WTC11 (cell line): Measurements from ENCODE around the gene NANOS2. TPM values are rescaled to one million over a fixed set of nuclear protein-coding genes. Genes with fewer than 3 reads are reported as not detected.

Source experiments
- EMX1 ChIP-seq: fragments of 250-450 bp; sonication (Bioruptor Pico); IDR thresholded peaks from 2 replicates; pipeline ENCODE4 v1.8.0; 2021; ENCODE audit warnings: mild to moderate bottlenecking
- IRF2 ChIP-seq: sonication (generic); formaldehyde crosslinking; IDR thresholded peaks from 2 replicates; pipeline ENCODE4 v1.8.0; 2022; ENCODE audit warnings: low read depth, missing genetic modification reagents, borderline replicate concordance
- MYBL2 ChIP-seq: sonication (generic); formaldehyde crosslinking; IDR thresholded peaks from 2 replicates; pipeline ENCODE4 v1.8.1; 2023; ENCODE audit warnings: mild to moderate bottlenecking, moderate library complexity, missing genetic modification reagents
- NR3C1 ChIP-seq: sonication (generic); formaldehyde crosslinking; conservative IDR thresholded peaks from 2 replicates; pipeline ENCODE4 v1.8.1; 2023; ENCODE audit warnings: low read depth, mild to moderate bottlenecking, missing genetic modification reagents
- SMAD3 ChIP-seq: sonication (generic); formaldehyde crosslinking; IDR thresholded peaks from 2 replicates; pipeline ENCODE4 v1.8.0; 2022; ENCODE audit warnings: missing genetic modification reagents, mild to moderate bottlenecking, borderline replicate concordance
- SMAD4 ChIP-seq: sonication (generic); formaldehyde crosslinking; IDR thresholded peaks from 2 replicates; pipeline ENCODE4 v1.8.0; 2022; ENCODE audit warnings: mild to moderate bottlenecking, missing genetic modification reagents
- ZNF138 ChIP-seq: sonication (generic); formaldehyde crosslinking; conservative IDR thresholded peaks from 2 replicates; pipeline ENCODE4 v1.8.1; 2022; ENCODE audit warnings: mild to moderate bottlenecking, moderate library complexity, missing genetic modification reagents
- ZNF219 ChIP-seq: sonication (generic); formaldehyde crosslinking; IDR thresholded peaks from 2 replicates; pipeline ENCODE4 v1.8.0; 2023; ENCODE audit warnings: missing genetic modification reagents, mild to moderate bottlenecking, borderline replicate concordance
- ZNF263 ChIP-seq: sonication (generic); formaldehyde crosslinking; IDR thresholded peaks from 2 replicates; pipeline ENCODE4 v1.8.1; 2022; ENCODE audit warnings: low read depth, mild to moderate bottlenecking, moderate library complexity, missing genetic modification reagents
- total RNA-seq: library from RNA; stranded (reverse); gene quantifications from 3 replicates; pipeline ENCODE4 v1.2.3, GENCODE V29; 2021
- TF ChIP-seq, protein P1 (sequence below): sonication (generic); formaldehyde crosslinking; IDR thresholded peaks from 2 replicates; pipeline ENCODE4 v1.8.1; 2022; ENCODE audit warnings: low read depth, missing genetic modification reagents, borderline replicate concordance
- TF ChIP-seq, protein P2 (sequence below): sonication (generic); formaldehyde crosslinking; IDR thresholded peaks from 2 replicates; pipeline ENCODE4 v1.8.0; 2023; ENCODE audit warnings: missing genetic modification reagents, mild to moderate bottlenecking, borderline replicate concordance
- TF ChIP-seq, protein P3 (sequence below): sonication (generic); formaldehyde crosslinking; IDR thresholded peaks from 2 replicates; pipeline ENCODE4 v1.8.0; 2022; ENCODE audit warnings: mild to moderate bottlenecking, missing genetic modification reagents
- TF ChIP-seq, protein P4 (sequence below): sonication (generic); formaldehyde crosslinking; IDR thresholded peaks from 2 replicates; pipeline ENCODE4 v1.8.0; 2022; ENCODE audit warnings: missing genetic modification reagents
- TF ChIP-seq, protein P5 (sequence below): sonication (generic); formaldehyde crosslinking; IDR thresholded peaks from 2 replicates; pipeline ENCODE4 v1.8.0; 2023; ENCODE audit warnings: mild to moderate bottlenecking, missing genetic modification reagents
- TF ChIP-seq, protein P6 (sequence below): sonication (generic); formaldehyde crosslinking; IDR thresholded peaks from 2 replicates; pipeline ENCODE4 v1.8.1; 2022; ENCODE audit warnings: low read depth, mild to moderate bottlenecking, moderate library complexity, missing genetic modification reagents, borderline replicate concordance
- TF ChIP-seq, protein P7 (sequence below): sonication (generic); formaldehyde crosslinking; IDR thresholded peaks from 2 replicates; pipeline ENCODE4 v1.8.0; 2022; ENCODE audit warnings: mild to moderate bottlenecking, missing genetic modification reagents
- TF ChIP-seq, protein P8 (sequence below): sonication (generic); formaldehyde crosslinking; IDR thresholded peaks from 2 replicates; pipeline ENCODE4 v1.8.1; 2023; ENCODE audit warnings: mild to moderate bottlenecking, missing genetic modification reagents, borderline replicate concordance

Gene NANOS2
- total RNA-seq, 1 experiment from 2014 or later, result 0.13 TPM

DNA sequence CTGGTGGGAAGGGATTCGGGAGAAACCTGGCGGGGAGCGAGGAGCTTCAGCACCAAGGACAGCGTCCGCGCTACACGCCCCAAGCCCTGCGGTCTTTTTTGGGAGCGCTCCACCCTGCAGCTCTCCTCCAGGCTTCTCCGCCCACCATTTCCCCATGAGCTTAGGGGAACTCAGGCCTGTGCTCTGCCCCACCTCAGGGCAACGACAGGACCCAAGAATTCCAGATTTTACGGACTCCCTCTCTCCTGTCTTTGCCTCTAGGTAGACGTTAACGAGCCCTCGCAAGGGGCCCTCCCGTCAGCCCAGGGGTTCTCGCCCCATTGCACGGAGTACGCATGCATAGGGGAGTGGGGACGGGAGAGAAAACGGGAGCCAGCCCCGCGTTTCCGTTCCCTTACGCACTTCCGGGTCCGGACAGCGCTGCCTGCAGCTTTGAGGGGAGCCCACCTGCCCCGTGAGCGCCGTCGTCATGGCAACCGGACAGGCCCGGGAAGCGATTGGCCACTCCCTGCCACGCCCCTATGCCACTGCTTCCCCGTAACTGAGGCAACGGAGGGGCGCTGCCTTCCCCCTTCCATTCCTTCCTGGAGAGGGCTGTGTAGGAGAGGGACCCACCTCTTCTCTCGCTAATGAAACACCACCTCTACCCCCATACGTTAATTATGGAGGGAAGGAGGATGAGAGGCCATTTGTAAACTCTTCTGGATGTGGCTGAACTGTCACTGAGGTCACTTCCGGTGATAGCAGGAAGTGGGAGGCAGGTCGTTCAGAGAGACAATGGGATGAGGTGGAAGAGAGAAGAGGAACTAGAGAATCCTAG, 38.3 kb upstream of the NANOS2 start (continued):
- peak; percentile 57; the same call in 1 of the 2 replicates for TF ChIP-seq MYBL2 (CRISPR knock-in tag)
- peak; percentile 87 for TF ChIP-seq SMAD4
- no peak for TF ChIP-seq ZNF263
- TF ChIP-seq, protein P1, sequence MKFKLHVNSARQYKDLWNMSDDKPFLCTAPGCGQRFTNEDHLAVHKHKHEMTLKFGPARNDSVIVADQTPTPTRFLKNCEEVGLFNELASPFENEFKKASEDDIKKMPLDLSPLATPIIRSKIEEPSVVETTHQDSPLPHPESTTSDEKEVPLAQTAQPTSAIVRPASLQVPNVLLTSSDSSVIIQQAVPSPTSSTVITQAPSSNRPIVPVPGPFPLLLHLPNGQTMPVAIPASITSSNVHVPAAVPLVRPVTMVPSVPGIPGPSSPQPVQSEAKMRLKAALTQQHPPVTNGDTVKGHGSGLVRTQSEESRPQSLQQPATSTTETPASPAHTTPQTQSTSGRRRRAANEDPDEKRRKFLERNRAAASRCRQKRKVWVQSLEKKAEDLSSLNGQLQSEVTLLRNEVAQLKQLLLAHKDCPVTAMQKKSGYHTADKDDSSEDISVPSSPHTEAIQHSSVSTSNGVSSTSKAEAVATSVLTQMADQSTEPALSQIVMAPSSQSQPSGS (CRISPR knock-in tag), result no peak
- TF ChIP-seq NR3C1, result 0 out of 2 replicates have a peak, but pooled peaks have one; percentile 69
- peak; percentile 93 for TF ChIP-seq ZNF138 (CRISPR knock-in tag)
- TF ChIP-seq SMAD3 (CRISPR knock-in tag), result peak; percentile 90
- TF ChIP-seq, protein P2, sequence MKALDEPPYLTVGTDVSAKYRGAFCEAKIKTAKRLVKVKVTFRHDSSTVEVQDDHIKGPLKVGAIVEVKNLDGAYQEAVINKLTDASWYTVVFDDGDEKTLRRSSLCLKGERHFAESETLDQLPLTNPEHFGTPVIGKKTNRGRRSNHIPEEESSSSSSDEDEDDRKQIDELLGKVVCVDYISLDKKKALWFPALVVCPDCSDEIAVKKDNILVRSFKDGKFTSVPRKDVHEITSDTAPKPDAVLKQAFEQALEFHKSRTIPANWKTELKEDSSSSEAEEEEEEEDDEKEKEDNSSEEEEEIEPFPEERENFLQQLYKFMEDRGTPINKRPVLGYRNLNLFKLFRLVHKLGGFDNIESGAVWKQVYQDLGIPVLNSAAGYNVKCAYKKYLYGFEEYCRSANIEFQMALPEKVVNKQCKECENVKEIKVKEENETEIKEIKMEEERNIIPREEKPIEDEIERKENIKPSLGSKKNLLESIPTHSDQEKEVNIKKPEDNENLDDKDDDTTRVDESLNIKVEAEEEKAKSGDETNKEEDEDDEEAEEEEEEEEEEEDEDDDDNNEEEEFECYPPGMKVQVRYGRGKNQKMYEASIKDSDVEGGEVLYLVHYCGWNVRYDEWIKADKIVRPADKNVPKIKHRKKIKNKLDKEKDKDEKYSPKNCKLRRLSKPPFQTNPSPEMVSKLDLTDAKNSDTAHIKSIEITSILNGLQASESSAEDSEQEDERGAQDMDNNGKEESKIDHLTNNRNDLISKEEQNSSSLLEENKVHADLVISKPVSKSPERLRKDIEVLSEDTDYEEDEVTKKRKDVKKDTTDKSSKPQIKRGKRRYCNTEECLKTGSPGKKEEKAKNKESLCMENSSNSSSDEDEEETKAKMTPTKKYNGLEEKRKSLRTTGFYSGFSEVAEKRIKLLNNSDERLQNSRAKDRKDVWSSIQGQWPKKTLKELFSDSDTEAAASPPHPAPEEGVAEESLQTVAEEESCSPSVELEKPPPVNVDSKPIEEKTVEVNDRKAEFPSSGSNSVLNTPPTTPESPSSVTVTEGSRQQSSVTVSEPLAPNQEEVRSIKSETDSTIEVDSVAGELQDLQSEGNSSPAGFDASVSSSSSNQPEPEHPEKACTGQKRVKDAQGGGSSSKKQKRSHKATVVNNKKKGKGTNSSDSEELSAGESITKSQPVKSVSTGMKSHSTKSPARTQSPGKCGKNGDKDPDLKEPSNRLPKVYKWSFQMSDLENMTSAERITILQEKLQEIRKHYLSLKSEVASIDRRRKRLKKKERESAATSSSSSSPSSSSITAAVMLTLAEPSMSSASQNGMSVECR, result peak; percentile 99
- TF ChIP-seq, protein P3, sequence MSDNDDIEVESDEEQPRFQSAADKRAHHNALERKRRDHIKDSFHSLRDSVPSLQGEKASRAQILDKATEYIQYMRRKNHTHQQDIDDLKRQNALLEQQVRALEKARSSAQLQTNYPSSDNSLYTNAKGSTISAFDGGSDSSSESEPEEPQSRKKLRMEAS (CRISPR knock-in tag), result peak; percentile 84
- TF ChIP-seq EMX1 (CRISPR knock-in tag), result no peak
- TF ChIP-seq, protein P4, sequence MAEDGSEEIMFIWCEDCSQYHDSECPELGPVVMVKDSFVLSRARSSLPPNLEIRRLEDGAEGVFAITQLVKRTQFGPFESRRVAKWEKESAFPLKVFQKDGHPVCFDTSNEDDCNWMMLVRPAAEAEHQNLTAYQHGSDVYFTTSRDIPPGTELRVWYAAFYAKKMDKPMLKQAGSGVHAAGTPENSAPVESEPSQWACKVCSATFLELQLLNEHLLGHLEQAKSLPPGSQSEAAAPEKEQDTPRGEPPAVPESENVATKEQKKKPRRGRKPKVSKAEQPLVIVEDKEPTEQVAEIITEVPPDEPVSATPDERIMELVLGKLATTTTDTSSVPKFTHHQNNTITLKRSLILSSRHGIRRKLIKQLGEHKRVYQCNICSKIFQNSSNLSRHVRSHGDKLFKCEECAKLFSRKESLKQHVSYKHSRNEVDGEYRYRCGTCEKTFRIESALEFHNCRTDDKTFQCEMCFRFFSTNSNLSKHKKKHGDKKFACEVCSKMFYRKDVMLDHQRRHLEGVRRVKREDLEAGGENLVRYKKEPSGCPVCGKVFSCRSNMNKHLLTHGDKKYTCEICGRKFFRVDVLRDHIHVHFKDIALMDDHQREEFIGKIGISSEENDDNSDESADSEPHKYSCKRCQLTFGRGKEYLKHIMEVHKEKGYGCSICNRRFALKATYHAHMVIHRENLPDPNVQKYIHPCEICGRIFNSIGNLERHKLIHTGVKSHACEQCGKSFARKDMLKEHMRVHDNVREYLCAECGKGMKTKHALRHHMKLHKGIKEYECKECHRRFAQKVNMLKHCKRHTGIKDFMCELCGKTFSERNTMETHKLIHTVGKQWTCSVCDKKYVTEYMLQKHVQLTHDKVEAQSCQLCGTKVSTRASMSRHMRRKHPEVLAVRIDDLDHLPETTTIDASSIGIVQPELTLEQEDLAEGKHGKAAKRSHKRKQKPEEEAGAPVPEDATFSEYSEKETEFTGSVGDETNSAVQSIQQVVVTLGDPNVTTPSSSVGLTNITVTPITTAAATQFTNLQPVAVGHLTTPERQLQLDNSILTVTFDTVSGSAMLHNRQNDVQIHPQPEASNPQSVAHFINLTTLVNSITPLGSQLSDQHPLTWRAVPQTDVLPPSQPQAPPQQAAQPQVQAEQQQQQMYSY (CRISPR knock-in tag), result peak; percentile 62; the same call in 1 of the 2 replicates
- TF ChIP-seq, protein P5, sequence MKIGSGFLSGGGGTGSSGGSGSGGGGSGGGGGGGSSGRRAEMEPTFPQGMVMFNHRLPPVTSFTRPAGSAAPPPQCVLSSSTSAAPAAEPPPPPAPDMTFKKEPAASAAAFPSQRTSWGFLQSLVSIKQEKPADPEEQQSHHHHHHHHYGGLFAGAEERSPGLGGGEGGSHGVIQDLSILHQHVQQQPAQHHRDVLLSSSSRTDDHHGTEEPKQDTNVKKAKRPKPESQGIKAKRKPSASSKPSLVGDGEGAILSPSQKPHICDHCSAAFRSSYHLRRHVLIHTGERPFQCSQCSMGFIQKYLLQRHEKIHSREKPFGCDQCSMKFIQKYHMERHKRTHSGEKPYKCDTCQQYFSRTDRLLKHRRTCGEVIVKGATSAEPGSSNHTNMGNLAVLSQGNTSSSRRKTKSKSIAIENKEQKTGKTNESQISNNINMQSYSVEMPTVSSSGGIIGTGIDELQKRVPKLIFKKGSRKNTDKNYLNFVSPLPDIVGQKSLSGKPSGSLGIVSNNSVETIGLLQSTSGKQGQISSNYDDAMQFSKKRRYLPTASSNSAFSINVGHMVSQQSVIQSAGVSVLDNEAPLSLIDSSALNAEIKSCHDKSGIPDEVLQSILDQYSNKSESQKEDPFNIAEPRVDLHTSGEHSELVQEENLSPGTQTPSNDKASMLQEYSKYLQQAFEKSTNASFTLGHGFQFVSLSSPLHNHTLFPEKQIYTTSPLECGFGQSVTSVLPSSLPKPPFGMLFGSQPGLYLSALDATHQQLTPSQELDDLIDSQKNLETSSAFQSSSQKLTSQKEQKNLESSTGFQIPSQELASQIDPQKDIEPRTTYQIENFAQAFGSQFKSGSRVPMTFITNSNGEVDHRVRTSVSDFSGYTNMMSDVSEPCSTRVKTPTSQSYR (CRISPR knock-in tag), result peak; percentile 68; the same call in 1 of the 2 replicates
- TF ChIP-seq, protein P6, sequence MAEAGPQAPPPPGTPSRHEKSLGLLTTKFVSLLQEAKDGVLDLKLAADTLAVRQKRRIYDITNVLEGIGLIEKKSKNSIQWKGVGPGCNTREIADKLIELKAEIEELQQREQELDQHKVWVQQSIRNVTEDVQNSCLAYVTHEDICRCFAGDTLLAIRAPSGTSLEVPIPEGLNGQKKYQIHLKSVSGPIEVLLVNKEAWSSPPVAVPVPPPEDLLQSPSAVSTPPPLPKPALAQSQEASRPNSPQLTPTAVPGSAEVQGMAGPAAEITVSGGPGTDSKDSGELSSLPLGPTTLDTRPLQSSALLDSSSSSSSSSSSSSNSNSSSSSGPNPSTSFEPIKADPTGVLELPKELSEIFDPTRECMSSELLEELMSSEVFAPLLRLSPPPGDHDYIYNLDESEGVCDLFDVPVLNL (CRISPR knock-in tag), result no peak
- TF ChIP-seq, protein P7, sequence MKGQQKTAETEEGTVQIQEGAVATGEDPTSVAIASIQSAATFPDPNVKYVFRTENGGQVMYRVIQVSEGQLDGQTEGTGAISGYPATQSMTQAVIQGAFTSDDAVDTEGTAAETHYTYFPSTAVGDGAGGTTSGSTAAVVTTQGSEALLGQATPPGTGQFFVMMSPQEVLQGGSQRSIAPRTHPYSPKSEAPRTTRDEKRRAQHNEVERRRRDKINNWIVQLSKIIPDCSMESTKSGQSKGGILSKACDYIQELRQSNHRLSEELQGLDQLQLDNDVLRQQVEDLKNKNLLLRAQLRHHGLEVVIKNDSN, result peak; percentile 60; the same call in 1 of the 2 replicates
- TF ChIP-seq ZNF219 (CRISPR knock-in tag), result peak; percentile 87; the same call in 1 of the 2 replicates
- TF ChIP-seq, protein P8, sequence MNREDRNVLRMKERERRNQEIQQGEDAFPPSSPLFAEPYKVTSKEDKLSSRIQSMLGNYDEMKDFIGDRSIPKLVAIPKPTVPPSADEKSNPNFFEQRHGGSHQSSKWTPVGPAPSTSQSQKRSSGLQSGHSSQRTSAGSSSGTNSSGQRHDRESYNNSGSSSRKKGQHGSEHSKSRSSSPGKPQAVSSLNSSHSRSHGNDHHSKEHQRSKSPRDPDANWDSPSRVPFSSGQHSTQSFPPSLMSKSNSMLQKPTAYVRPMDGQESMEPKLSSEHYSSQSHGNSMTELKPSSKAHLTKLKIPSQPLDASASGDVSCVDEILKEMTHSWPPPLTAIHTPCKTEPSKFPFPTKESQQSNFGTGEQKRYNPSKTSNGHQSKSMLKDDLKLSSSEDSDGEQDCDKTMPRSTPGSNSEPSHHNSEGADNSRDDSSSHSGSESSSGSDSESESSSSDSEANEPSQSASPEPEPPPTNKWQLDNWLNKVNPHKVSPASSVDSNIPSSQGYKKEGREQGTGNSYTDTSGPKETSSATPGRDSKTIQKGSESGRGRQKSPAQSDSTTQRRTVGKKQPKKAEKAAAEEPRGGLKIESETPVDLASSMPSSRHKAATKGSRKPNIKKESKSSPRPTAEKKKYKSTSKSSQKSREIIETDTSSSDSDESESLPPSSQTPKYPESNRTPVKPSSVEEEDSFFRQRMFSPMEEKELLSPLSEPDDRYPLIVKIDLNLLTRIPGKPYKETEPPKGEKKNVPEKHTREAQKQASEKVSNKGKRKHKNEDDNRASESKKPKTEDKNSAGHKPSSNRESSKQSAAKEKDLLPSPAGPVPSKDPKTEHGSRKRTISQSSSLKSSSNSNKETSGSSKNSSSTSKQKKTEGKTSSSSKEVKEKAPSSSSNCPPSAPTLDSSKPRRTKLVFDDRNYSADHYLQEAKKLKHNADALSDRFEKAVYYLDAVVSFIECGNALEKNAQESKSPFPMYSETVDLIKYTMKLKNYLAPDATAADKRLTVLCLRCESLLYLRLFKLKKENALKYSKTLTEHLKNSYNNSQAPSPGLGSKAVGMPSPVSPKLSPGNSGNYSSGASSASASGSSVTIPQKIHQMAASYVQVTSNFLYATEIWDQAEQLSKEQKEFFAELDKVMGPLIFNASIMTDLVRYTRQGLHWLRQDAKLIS (CRISPR knock-in tag), result peak; percentile 70; the same call in 1 of the 2 replicates
- TF ChIP-seq IRF2, result no peak
